Body of pancreas (tissue), 4 donors: ENCODE results near the gene PEA15.

ENCODE experiments used
- POLR2A ChIP-seq, 3 donors: fragments of 450-650 bp; IDR thresholded peaks; one replicate each; pipeline ENCODE4 v1.6.1; 2016; ENCODE audit warnings: antibody characterized with exemption in 3 of 3, mild to moderate bottlenecking in 2 of 3
- TF ChIP-seq, protein P1 (sequence below), 7 experiments: fragments of 450-650 bp in 4 of 7; fragments of 200-600 bp in 3 of 7; sonication (generic) in 3 of 7; IDR thresholded peaks; one replicate each; pipeline ENCODE4 v1.5.1; 2016 to 2019; ENCODE audit warnings: antibody characterized with exemption in 7 of 7

- TF ChIP-seq, protein P1, sequence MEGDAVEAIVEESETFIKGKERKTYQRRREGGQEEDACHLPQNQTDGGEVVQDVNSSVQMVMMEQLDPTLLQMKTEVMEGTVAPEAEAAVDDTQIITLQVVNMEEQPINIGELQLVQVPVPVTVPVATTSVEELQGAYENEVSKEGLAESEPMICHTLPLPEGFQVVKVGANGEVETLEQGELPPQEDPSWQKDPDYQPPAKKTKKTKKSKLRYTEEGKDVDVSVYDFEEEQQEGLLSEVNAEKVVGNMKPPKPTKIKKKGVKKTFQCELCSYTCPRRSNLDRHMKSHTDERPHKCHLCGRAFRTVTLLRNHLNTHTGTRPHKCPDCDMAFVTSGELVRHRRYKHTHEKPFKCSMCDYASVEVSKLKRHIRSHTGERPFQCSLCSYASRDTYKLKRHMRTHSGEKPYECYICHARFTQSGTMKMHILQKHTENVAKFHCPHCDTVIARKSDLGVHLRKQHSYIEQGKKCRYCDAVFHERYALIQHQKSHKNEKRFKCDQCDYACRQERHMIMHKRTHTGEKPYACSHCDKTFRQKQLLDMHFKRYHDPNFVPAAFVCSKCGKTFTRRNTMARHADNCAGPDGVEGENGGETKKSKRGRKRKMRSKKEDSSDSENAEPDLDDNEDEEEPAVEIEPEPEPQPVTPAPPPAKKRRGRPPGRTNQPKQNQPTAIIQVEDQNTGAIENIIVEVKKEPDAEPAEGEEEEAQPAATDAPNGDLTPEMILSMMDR (IDR thresholded peaks at IDR 0.05): no peak
- no peak for TF ChIP-seq POLR2A (IDR thresholded peaks at IDR 0.05)
Observed at GRCh38 chr1:160222546-160222945, 17.4 kb downstream of the PEA15 start.
